IPS-NIHi7 (cell line): ENCODE results near the gene NUDCD2.
"Not testable (repeated sequence)": the region's sequence is repeated elsewhere in the genome, so short reads cannot be mapped to it uniquely, and the experiment has no call there.

ENCODE experiments used
- DNase-seq: peaks from one replicate; pipeline ENCODE4 v3.0.0; 2012; ENCODE audit warnings: mixed read lengths; ENCODE audit errors: extremely low spot score

The NUDCD2 gene

GRCh38 chr5:163467682-163468081, 7.8 kb upstream of the NUDCD2 start:
- DNase-seq, result no peak

DNA sequence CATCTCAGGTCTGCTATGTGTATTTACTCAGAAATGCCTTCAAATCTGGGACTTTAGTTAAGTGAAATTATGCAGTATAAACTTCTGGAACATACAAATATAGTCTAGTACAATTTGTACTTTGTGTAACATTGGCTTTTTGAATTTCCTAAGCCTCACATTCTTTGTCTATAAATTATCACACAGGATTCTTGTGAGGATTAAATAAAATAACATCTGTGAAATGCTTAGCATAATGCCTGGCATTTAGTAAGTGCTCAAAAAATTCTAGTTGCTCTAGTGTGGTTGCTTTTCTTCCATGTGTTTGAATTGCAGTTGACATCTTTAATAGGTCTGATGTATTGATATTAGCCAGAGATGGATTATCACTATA, 3.1 kb upstream of the NUDCD2 start:
- DNase-seq, result no peak

DNA sequence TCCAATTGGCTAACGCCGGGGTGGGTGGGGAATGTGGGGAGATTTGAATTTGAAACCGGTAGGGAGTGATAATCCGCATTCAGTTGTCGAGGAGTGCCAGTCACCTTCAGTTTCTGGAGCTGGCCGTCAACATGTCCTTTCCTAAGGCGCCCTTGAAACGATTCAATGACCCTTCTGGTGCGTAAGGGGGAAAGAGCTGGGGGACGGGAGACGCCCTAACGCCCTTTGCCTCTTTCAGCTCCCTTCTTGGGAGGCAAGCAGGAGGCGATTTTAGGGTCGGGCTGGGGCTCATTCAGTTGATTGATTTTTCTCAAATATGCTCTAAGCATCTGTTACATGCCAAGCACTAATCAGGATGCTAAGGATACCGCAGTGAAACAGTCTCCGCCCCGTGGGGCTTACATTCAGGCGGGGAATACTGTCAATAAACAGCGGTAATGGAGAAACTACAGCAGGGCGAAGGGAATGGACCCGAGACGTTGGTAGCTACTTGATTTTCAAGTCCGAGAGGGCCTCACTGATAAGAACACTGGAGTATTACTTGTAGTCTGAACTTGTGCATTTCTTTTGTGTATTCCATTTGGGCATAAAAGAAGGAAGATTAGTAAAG, 765 bp upstream of the NUDCD2 start, which contains the start of gene HMMR:
HMMR (plus strand) TSS at position 71 of the 610 bp plus-strand sequence; CDS start at position 132, 61 bp downstream.
- DNase-seq, result no peak

DNA sequence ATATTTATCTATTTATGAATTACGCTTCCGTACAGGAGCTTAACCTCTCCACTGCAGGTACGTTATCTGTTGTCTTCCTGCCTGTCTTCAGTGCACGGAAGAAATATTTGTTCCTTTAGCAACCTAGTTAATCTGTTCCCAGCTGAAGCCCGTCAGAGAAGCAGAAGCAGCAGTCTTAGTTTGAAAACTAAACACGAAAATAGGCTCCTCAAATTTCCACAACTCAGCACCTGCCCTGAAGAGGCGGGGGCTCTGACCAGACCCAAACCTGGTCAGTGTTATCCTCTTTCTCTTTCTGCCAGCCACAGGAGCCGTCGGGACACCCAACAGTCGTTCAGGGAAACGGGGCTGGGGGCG, 462 bp downstream of the NUDCD2 start:
- no peak for DNase-seq

DNA sequence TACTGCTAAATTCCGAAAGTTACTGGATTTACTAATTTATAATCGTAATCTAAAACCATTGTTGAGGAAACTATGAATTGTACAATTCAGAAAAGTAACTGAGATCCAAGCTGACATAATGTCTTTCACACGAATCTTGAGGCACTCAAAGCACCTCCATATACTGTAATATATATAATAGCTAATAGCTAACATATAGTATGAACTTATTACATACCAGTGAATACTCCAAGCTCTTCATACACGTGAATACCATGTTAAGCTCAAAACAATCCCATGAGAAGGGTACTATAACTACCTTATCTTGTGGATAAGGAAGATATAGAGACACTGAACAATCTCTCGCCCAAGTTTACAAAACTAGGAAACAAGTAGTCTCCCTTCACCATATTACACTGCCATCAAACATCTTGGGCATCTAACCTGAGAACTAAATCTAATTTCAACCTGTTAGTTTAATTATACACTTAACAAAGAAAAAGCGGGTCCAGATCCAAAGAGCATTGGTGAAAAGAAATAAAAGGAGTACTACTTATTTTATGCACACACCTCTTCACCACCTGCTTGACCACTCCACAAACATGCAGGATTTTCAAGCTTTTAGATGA, 1.0 kb downstream of the NUDCD2 start:
- no peak for DNase-seq

DNA sequence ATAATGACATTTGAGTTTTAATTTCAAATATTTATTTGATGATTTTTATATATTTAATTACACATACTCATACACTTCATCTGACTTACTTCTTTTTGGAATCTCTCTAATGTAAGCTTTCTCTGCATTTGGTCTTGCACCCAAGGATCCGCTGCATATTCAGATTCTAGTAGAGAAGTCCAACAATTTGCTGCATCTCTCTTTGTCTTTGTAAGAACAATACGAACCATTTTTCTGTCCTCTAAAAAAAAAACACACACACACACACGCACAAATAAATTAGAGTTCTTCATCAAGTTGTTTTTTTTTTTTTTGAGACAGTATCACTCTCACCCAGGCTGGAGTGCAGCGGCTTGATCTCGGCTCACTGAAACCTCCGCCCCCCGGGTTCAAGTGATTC, 3.1 kb downstream of the NUDCD2 start:
- DNase-seq, result no peak

DNA sequence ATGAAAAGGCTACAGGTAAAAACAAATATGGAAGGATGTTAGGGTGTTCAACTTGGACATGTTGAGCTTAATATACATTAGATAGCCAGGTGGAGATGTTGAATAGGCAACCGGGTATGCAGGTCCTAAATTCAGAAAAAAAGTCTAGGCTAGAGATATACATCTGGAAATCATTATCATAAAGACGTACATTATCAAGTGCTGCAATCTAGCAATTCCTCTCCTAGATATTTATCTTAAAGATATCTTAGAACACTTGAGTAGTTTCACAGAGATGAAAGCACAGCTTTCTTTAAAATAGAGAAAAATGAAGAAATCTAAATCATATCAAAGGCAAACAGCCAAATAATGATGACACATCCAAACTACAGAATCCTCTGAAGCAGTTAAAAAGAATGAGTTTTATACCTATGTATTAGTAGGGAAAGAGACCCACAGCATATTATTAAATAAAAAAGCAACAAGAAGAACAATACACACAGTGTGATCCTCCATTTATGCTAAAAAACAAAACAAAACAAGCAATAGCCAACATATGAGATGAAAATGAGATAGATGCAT, 3.8 kb downstream of the NUDCD2 start:
- DNase-seq, result no peak

GRCh38 chr5:163455406-163455805, 4.5 kb downstream of the NUDCD2 start:
- not testable (repeated sequence) for DNase-seq

GRCh38 chr5:163453705-163454104, 6.2 kb downstream of the NUDCD2 start:
- no peak for DNase-seq

- DNase-seq, result no peak
Measured at GRCh38 chr5:163451489-163451888, 8.4 kb downstream of the NUDCD2 start.

DNA sequence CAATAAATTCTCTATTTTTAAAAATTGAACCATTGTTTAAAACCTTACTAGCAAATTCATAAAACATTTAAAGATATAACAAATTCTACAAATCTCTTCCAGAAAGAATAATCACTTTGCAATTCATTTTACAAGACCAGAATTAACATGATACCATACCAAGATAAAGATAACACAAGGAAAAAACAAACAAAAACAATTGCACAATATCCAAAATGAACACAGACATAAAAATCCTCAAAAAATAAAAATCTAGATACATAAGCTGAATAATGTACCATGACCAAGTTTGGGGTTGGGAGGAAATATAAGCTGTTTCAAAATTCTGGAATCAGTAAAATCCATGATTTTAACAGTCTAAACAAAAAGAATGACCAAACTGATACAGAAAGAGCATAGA, 11.4 kb downstream of the NUDCD2 start:
- no peak for DNase-seq

GRCh38 chr5:163447875-163448274, 12.0 kb downstream of the NUDCD2 start:
- DNase-seq, result no peak

GRCh38 chr5:163447191-163447590, 12.7 kb downstream of the NUDCD2 start:
- no peak for DNase-seq

DNA sequence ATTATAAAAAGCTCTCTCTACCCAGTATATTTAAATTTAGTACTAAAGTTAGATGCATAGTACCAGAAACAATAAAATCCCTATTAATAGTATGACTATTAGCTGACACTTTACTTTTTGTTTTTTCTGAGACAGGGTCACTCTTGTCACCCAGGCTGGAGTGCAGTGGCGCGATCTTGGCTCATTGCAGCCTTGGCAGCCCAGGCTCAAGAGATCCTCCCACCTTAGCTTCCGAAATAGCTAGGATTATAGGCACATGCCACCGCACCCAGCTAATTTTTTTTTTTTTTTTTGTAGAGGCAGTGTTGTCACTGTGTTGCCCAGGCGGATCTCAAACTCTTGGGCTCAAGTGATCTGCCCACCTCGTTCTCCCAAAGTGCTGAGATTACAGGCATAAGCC, 14.6 kb downstream of the NUDCD2 start:
- DNase-seq, result no peak

DNA sequence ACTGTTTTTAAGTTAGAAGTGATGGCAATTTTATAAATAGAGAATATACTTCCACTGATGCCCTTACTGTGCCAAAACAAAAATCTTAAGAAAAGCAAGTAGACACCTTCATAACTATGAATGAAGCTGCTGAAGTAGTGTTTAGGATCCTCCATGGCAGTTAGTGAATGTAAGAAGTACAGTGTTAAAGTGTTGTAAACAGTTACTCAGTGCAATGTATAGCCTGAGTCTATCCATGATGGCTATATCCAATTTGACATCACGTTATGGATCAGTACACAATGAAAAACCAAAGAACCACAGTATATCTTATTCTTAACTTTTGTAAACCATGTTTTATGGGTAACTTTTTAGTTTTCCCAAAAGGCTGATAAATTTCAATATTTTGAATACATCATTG, 15.4 kb downstream of the NUDCD2 start:
- no peak for DNase-seq

DNA sequence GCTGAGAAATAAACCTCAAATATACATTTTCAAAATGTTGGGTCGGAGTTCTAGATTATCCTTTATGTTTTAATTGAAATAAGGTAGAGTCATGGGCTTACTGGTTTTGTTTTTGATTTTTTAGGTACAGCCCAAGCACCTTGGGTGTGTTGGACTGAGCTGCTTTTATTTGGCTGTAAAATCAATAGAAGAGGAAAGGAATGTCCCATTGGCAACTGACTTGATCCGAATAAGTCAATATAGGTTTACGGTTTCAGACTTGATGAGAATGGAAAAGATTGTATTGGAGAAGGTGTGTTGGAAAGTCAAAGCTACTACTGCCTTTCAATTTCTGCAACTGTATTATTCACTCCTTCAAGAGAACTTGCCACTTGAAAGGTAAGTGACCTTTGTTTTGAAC, 18.9 kb downstream of the NUDCD2 start:
- DNase-seq, result no peak

DNA sequence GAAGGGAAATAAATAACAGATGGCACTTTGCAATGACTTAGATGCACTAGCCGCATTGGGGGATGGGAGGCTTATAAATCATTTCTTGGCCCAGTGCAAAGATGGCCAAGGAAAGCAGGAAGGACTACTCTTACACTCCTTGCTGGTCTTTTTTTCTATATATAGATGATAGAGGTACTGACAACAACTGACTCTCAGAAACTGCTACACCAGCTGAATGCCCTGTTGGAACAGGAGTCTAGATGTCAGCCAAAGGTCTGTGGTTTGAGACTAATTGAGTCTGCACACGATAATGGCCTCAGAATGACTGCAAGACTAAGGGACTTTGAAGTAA, 20.8 kb downstream of the NUDCD2 start:
- DNase-seq, result no peak

GRCh38 chr5:163437309-163438182, 22.4 kb downstream of the NUDCD2 start, which contains the start of gene CCNG1:
Gene CCNG1, plus strand, starts transcription at chr5:163437595. Its CDS starts 1,662 bp downstream, at chr5:163439257.
- peak; percentile 96 for DNase-seq

DNA sequence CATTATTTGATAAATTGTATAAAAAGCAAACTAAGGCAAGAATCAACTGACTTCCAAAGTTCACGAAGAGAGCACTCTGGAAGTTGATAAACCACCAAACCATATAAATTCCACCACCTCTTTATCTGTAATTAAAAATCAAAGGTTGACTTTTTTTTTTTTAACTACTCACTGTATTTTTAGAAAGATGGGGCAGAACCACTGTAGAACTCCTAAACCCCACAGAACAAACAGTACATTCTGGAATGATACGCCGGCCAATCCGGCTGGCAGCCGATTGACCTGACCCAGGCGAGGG, 22.9 kb downstream of the NUDCD2 start:
- DNase-seq, result no peak

DNA sequence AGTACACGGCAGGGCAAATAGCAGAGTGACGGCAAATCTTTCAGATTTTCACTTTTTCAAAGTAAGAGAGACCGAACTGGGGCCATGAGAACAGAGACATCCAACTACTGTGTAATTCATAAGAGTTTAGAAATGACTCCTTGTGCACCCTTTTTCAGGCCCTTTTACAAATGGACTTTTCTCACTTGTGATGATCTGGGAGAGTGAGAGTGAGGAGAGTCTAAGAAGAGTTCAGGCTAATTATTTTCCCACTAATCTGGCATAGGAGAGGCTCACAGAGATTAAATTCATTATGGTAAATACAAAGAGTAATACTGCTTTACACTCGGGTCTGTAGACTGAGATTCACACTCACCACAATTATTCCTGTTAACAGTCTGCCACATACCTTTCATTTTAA, 23.4 kb downstream of the NUDCD2 start:
- DNase-seq, result no peak

DNA sequence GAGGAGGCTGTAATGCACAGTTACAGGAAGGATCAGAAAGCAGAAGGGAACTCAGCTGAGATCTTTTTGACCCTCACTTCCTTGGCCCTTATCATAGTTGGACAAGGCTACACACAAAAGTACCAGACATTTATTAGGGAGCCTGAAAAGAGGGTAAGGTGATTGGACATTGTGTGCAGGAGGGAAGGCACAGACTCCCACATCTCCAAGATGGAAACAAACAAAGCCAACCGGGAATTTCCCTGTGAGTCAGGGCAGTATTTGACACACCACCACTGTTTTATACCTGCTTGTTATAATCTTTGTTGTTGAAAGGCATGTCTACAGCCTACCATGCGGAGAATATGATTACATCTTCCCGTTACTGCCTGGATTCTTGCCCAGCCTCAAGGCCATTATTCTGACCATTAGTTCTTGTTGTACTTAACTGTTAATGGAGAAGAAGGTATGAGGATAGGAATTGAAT, 25.5 kb downstream of the NUDCD2 start:
- no peak for DNase-seq

DNA sequence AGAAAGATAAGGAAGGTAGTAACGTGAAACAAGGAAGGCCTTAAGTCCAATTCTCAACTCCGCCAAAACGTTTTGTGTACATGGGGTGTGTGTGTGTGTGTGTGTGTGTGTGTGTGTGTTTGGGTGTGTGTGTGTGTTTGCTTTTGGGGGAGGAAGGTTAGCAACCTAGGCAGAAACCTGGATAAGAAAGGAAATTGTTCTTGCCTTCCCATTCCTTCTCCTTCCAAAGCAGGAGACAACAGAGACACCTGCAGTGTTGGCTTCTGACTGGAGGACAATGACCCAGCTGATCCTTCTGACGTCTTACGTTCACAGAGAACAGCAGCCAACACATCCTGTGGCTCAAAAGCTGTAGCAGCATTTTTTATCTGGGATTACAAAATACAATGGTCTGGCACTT, 26.6 kb downstream of the NUDCD2 start:
- DNase-seq, result no peak

GRCh38 chr5:163432544-163432943, 27.4 kb downstream of the NUDCD2 start:
- no peak for DNase-seq
